Putamen (tissue), 1 donor: ENCODE data around the gene RNPEP.
"Not testable (repeated sequence)": the region's sequence is repeated elsewhere in the genome, so short reads cannot be mapped to it uniquely, and the experiment has no call there.

Source experiments
- DNase-seq: peaks from one replicate; pipeline ENCODE4 v3.0.0-alpha.2; 2016; ENCODE audit warnings: low spot score

Gene RNPEP

DNA sequence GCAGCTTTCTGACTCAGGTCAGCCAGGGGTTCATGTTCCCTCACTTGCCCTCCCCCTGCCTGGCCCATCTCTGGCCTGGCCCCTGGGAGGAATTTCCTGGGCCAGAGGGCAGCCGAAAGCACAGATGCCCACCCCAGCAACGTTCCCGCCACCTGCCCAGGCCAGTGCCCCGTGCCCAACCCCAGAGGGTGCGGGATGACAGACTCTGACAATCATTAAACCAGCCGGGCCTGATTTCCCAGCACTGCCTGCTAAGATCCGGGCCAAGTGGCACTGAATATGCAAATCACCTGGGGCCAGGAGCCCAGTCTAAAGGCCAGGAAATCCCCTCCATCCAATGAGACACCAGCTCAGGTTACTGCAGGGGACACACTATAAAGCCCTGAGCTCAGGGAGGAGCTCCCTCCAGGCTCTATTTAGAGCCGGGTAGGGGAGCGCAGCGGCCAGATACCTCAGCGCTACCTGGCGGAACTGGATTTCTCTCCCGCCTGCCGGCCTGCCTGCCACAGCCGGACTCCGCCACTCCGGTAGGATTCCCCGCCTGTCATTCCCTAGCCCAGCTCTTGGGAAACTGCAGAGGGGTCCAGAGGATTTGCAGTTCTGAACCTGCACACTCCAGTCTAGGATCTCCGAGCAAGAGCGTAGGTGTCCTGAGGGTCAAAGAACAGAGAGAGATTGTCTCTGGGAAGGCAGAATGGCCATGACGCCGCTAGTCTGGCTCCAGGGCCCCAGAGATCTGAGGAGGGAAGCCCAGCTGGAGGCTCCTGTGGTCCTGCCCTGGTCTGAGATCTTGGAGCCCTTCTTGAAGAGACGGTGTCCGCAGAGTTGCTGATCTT lies 27.9 kb downstream of the RNPEP start, which contains the start of gene ELF3:
TSS of gene ELF3 (plus strand) at position 408 of the 836 bp plus-strand sequence. CDS start 550 bp downstream, outside the sequence.
- DNase-seq = no peak

DNA sequence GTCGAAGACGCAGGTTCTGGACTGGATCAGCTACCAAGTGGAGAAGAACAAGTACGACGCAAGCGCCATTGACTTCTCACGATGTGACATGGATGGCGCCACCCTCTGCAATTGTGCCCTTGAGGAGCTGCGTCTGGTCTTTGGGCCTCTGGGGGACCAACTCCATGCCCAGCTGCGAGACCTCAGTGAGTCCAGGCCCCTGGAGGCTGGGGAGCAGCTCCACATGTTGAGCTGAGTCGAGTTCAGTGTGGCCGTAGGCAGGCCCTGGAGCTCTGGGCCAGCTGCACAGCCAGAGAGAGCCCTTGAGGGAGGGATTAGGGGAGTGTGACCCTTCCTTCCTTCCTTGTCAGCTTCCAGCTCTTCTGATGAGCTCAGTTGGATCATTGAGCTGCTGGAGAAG lies 29.5 kb downstream of the RNPEP start:
- no peak for DNase-seq

DNA sequence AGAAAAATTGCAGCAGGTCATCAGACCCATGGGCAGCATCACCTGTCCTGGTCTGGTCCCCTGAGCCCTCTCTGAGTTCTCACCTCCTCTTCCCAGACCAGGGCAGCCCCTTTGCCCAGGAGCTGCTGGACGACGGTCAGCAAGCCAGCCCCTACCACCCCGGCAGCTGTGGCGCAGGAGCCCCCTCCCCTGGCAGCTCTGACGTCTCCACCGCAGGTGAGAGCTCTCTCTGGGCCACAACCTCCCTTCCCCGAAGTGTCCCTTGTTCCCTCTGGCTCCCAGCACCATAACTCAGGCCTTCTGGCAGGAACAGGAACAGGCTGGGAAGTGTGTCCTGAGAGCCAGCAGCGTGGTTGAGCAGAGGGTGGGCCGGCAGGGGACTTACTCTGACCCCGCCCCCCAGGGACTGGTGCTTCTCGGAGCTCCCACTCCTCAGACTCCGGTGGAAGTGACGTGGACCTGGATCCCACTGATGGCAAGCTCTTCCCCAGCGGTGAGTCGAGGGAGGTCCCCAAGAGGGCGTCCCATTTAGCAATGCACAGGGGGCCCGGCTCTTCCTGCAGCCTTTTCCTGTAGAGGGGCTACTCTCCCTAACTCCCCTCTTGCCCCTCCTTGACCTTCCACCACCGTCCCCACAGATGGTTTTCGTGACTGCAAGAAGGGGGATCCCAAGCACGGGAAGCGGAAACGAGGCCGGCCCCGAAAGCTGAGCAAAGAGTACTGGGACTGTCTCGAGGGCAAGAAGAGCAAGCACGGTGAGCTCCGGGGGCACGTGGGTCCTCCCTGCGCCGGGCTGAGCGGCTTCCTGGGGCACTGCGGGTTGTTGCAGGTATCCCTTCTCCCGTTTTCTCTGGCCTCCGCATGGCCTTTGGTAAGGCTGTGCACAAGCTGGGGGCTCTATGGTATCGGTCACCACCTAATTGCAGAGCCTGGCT lies 30.4 kb downstream of the RNPEP start:
- DNase-seq = no peak

DNA sequence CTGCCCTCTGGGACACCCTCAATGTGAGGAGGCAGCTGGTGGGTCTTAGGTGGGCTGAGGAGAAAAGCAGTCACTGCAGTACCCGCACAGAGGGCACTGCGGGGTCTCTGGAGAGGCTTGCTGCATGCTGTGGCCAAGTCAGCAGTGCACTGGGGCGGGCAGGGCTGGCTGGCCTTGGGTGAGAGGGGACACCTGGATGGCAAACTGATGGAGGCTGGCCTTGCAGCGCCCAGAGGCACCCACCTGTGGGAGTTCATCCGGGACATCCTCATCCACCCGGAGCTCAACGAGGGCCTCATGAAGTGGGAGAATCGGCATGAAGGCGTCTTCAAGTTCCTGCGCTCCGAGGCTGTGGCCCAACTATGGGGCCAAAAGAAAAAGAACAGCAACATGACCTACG lies 31.2 kb downstream of the RNPEP start:
- no peak for DNase-seq

DNA sequence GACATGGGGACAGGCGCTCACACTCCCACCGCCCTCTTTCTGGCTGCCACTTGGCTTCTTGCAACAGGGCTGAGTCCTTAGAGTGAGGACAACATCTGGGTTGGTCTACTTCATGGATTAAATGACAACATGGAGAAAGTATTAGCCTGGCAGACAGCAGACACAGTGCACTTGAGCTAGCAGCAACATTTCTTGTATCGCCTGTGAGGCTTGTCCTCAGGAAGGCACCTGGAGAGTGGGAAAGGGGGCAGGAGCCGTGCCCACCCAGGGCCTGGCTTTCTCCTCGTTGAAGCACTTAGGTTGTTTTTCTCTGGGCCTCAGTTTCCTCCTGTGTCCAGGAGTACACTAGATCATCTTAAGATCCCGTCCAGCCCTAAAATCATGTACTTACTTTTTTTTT lies 31.6 kb downstream of the RNPEP start:
- DNase-seq = no peak

DNA sequence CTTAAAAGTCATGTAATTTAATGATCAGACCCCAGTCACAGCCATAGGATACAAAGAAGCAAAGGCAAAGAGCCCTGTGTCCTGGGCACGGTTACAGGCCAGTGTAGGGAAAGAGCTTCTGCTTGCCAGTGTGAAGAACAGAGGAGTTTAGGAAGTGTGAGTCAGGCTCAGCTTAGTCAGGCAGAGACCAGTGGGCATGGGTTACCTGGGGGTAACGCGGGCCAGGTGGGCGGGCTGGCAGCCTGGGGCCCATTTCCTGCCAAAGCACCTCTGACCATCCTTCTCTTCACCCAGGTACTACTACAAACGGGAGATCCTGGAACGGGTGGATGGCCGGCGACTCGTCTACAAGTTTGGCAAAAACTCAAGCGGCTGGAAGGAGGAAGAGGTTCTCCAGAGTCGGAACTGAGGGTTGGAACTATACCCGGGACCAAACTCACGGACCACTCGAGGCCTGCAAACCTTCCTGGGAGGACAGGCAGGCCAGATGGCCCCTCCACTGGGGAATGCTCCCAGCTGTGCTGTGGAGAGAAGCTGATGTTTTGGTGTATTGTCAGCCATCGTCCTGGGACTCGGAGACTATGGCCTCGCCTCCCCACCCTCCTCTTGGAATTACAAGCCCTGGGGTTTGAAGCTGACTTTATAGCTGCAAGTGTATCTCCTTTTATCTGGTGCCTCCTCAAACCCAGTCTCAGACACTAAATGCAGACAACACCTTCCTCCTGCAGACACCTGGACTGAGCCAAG lies 32.6 kb downstream of the RNPEP start:
- no peak for DNase-seq

DNA sequence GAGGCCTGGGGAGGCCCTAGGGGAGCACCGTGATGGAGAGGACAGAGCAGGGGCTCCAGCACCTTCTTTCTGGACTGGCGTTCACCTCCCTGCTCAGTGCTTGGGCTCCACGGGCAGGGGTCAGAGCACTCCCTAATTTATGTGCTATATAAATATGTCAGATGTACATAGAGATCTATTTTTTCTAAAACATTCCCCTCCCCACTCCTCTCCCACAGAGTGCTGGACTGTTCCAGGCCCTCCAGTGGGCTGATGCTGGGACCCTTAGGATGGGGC lies 33.2 kb downstream of the RNPEP start:
- DNase-seq = no peak

DNA sequence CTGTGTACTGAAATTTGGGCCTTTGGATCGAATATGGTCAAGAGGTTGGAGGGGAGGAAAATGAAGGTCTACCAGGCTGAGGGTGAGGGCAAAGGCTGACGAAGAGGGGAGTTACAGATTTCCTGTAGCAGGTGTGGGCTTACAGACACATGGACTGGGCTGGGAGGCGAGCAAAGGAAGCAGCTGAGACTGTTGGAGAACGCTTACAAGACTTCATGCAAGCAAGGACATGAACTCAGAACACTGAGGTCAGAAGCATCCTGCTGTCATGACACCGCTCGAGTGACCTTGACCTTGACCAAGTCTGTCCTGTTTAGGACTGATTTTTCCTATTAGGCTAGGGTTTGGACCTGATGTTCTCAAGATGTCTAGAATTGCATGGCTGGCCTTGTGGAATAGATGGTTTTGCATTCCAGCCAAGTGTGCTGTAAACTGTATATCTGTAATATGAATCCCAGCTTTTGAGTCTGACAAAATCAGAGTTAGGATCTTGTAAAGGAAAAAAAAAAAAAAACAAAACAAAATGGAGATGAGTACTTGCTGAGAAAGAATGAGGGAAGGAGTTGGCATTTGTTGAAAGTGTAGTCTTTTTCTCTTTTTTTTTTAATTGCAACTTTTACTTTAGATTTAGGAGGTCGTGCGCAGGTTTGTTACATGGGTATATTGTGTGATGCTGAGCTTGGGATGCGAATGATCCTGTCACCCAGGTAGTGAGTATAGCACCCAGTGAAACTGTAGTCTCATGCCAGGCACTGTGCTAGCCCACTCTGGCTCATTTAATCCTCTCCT lies 33.8 kb downstream of the RNPEP start:
- DNase-seq = no peak

DNA sequence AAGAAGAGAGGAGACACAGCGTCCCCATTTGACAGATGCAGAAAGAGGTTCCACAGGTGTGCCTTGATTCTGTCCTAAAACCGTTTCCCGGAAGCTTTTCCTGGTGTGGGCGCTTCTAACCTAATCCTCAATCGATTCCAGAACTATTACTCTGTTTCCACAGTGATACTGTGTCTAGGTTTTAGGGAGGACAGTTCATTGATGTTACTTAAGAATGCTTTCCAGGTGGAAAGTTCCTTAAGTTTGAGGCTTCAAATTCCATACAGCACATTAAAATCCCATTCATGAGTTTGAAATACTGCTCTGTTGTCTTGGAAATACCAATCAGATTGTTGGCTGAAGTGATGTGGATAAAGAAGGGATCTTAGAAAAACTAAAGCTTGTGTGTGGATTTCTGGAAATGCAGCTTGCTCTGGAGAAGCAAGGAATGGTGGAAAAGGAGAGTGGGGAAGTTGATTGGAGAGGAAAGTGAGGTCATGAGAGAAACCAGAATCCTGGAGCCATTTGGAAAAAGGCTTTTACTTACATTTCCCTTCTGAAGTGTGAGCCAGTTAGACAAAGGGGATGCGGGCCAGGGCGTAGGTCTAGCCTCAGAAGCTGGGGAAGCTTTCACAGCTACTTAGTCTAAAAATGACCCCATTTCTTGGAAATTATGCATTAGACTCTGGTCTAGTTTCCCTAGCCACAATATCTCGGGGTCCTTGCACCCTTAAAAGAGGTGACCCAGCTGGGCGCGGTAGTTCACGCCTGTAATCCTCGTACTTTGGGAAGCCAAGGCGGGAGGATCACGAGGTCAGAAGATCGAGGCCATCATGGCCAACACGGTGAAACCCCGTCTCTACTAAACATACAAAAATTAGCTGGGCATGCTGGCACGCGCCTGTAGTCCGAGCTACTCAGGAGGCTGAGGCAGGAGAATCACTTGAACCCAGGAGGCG lies 34.6 kb downstream of the RNPEP start:
- no peak for DNase-seq

DNA sequence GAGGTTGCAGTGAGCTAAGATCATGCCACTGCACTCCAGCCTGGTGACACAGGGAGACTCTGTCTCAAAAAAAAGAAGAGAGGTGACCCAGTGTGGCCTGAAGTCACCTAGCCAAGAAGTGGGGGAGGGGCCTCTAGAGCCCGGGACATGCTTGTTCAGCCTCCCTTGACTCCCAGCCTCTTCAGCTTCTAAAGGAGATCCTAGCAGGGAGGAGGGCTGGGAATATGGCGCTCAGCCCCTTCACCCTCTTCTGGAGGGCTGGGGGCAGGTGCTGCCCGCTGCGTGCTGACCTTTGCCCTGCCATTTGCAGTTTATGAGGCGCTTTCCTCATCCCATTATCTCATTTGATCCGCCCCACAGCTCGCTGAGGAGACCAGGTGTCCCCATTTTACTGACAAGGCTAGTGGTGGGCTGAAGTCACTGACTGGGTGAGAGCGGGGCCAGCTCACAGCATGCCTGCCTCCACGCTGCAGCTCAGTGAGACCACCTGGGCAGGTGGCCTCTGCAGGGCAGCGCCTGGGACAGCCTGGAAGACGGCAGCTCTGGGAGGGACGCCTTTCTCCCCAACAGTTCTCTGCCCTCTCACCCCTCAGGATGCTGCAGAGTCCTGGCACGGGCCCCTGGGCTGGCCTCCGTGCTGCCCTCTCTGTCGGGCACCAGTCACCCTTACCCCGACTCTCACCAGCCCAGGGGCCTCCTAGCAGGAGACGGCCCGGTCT lies 35.5 kb downstream of the RNPEP start:
- no peak for DNase-seq

DNA sequence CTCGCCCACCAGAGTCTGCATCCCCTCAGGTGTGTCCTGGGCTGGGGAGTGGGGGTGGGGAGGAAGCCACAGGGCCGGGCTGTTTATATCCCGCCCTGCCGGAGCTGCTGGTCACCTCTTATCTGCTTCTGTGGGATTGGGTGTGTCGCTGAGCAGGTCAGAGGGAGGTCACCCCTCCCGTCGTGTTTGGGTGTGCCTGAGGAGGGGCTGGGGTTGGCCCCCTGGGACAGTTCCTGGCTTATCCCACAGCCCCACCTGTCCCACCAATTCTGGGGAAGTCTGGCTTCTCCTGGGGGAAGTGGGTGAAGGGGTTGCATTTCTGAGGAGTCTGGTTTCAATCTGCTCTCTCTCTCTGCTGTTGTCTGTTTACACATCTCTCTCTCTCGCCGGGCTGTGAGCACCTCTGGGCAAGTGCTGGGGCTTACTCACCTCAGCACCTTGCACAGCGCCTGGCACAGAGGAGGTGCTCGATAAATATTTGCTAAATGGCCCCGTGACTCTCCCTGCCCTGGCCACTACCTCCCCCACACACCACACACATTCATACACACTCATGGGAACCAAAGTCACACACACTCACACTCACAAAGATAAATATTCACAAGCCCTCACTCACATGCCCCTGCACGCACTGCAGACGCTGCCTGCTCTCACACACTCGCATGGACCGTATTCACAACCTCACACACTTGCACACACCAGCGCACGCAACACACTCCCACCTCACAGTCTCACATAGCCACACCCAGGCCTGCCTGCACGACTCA lies 36.2 kb downstream of the RNPEP start:
- no peak for DNase-seq

DNA sequence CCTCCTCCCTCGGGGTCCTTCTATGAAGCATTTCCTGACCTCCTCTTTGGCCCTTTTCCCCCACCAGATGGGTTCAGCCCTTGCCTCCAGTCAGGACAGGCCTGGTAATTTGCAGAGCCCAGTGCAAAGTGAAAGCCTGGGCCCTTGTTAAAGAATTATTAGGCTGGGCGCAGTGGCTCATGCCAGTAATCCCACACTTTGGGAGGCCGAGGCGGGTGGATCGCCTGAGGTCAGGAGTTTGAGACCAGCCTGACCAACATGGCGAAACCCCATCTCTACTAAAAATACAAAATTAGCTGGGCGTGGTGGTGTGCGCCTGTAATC lies 36.7 kb downstream of the RNPEP start:
- DNase-seq = not testable (repeated sequence)

DNA sequence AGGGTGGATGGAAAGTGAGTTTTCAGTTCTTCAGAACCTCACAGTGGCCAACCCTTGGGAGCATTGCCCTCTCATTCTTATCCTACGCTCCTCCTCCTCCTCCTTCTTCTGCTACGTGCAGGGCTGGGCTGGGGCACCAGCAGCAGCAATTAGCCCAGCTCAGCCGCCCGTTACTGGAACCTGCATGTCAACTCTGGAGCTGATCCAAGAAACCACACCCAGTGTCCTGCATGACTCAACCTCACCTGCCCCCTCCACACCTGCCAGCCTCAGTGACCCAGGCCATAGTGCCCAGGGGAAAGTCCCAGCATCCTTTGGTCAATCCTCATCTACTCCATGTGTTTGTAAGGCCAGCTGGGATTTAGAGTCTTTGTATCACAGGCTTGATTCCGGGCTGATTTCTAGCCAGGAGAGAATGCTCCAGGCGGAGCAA lies 40.6 kb downstream of the RNPEP start:
- no peak for DNase-seq

DNA sequence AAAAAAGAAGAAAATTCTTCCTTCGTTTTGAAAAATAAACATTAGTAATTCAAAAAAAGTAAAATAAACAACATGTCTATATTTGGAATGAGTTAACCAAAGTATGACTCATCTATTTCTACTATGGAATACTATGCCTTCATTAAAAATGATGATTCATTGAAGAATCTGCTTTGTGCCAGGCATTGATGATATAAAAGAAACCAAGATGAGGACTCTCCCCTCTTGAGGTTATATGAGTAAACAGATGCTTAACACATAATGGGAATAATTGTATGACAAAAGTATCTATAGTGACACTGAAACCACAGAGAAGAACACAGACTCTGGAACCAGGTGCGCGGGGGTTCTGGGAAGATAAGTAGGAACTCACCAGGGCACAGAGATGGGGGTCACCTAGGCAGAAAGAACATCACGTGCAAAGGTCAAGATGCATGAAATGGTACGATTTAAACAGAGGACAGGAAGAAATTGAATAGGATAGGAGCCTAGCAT lies 46.8 kb downstream of the RNPEP start:
- no peak for DNase-seq

DNA sequence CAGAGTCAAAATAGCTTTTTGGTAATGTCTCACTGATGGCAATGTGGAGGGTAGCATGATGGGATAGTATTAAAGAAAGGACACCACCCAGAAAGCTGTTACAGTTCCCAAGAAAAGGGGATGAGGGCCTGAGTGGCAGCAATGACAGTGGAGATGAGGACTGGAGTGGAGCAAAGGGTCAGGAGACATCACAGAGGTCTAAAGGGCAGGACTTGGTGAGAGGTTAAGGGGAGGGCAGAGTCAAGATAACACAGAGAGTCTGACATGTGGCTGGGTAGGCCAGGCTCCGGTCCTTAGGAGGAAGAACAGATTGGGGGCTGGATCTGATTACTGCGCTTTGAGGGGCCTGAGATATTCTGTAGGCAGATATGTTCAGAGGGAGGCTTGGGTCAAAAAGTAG lies 47.3 kb downstream of the RNPEP start:
- no peak for DNase-seq

DNA sequence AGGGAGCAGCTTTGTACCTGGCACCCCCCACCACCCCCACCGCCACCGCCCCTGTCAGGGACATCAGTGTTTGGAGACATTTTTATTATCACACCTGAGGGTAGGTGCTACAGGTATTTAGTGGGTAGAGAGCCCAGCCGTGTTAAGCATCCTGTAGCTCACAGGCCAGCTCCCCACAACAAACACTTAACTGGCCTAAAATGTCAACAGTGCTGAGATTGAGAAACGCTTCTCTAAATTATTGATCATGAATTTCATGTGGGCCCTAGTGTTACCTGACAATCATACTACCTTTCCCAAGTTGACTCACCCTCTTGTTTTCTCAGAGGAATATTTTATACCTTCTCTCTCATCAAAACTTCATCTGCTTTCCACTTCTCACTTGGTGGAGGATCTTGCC lies 49.3 kb downstream of the RNPEP start:
- DNase-seq = no peak

DNA sequence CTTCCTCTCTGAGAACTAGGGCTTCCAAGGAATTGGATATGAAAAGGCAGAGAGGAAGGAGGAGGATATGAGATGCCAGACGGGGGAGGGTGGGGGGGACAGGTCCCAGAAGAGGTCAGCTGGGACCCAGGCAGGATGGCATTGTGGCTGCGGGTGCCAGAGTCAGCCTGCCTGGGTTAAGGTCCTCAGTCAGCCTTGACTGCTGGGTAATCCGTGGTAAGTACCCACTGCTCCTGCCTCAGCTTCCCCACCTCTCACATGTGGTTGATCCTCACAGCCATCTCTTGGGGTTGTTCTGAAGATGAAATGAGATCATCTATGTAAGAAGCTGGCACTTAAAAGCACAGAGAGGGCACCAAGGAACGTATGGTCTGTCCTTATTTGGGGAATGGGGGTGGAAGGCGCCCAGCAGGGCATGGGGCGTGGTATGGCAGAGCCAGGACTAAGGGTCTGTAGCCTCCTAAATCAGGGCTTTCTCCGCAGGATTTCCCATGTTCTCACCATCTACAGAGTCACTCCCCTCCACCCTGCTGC lies 51.8 kb downstream of the RNPEP start:
- no peak for DNase-seq

DNA sequence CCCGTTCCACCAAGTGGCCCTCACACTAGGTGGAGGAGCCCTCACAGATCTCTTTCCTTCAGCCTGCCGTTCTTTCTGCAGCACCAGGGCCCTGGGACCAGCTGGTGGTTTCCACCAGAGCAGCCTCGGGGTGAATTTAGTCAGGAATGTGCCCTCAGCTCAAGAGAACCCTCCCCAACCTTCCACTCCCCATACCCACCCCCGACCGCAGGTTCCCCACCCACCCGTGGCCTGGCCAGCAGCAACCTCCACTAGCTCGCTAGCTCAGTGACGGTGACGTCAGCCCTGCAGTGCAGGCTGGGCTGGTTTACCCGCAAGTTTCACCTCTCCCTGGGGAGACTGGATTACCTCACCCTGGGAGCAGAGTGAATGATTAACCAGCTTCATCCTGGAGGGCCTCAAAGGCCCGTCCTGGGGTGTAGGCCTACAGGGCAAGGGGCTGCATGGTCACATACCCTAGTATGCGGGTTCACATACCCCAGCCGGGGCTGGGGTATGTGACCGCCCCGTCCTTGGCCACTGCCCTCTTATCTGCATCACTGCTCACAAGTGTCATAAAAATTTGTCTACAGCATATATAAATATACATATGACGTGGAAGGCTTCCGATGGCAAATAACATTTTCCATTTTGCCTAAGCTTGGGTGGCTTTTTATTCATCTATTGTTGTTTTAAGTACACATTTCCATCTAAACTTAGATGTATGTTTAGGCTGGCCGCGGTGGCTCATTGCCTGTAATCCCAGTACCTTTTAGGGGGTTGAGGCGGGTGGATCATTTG lies 52.4 kb downstream of the RNPEP start:
- no peak for DNase-seq
